Germinal center (tissue), 1 donor: Measurements from ENCODE around the gene PLCXD3.

ENCODE experiments used
- DNase-seq: peaks from one replicate; pipeline ENCODE4 v3.0.0; 2012; ENCODE audit warnings: mixed read lengths, low spot score

Gene PLCXD3

GRCh38 chr5:41413074-41413473, 97.3 kb downstream of the PLCXD3 start:
- DNase-seq: no peak

- no peak for DNase-seq
Measured at GRCh38 chr5:41412496-41412895, 97.9 kb downstream of the PLCXD3 start.

- no peak for DNase-seq
Measured at GRCh38 chr5:41410737-41411136, 99.7 kb downstream of the PLCXD3 start.

- DNase-seq: no peak
Measured at GRCh38 chr5:41410307-41410706, 100.1 kb downstream of the PLCXD3 start.

GRCh38 chr5:41408676-41409443, 101.5 kb downstream of the PLCXD3 start:
- no peak for DNase-seq

GRCh38 chr5:41406936-41407335, 103.5 kb downstream of the PLCXD3 start:
- DNase-seq: no peak

- no peak for DNase-seq
Measured at GRCh38 chr5:41406424-41406823, 104.0 kb downstream of the PLCXD3 start.

- DNase-seq: no peak
Measured at GRCh38 chr5:41404757-41405156, 105.6 kb downstream of the PLCXD3 start.

GRCh38 chr5:41403846-41404245, 106.6 kb downstream of the PLCXD3 start:
- no peak for DNase-seq

GRCh38 chr5:41402845-41403244, 107.6 kb downstream of the PLCXD3 start:
- no peak for DNase-seq

GRCh38 chr5:41399839-41400238, 110.6 kb downstream of the PLCXD3 start:
- no peak for DNase-seq

- DNase-seq: no peak
Measured at GRCh38 chr5:41392016-41392415, 118.4 kb downstream of the PLCXD3 start.

- DNase-seq: no peak
Measured at GRCh38 chr5:41374631-41375030, 135.8 kb downstream of the PLCXD3 start.

- no peak for DNase-seq
Measured at GRCh38 chr5:41373230-41373629, 137.2 kb downstream of the PLCXD3 start.

GRCh38 chr5:41371738-41372137, 138.7 kb downstream of the PLCXD3 start:
- no peak for DNase-seq

- DNase-seq: no peak
Measured at GRCh38 chr5:41370482-41370881, 139.9 kb downstream of the PLCXD3 start.

GRCh38 chr5:41369799-41370198, 140.6 kb downstream of the PLCXD3 start:
- no peak for DNase-seq

GRCh38 chr5:41368158-41368557, 142.2 kb downstream of the PLCXD3 start:
- DNase-seq: no peak

GRCh38 chr5:41365369-41365768, 145.0 kb downstream of the PLCXD3 start:
- no peak for DNase-seq

GRCh38 chr5:41364346-41364745, 146.1 kb downstream of the PLCXD3 start:
- DNase-seq: no peak

- no peak for DNase-seq
Measured at GRCh38 chr5:41363343-41363986, 146.9 kb downstream of the PLCXD3 start.

- no peak for DNase-seq
Measured at GRCh38 chr5:41356786-41357185, 153.6 kb downstream of the PLCXD3 start.

GRCh38 chr5:41349846-41350245, 160.6 kb downstream of the PLCXD3 start:
- DNase-seq: no peak

- no peak for DNase-seq
Measured at GRCh38 chr5:41347569-41347968, 162.8 kb downstream of the PLCXD3 start.
